A172 (cell line): Measurements from ENCODE around the gene KRT8. TPM values are rescaled to one million over a fixed set of nuclear protein-coding genes. Genes with fewer than 3 reads are reported as not detected.
"Not testable (repeated sequence)": the region's sequence is repeated elsewhere in the genome, so short reads cannot be mapped to it uniquely, and the experiment has no call there.

Experiments used
- DNase-seq: peaks from one replicate; pipeline ENCODE4 v3.0.0-alpha.2; 2015; ENCODE audit warnings: low spot score
- total RNA-seq: library from RNA; depleted of rRNA; stranded (reverse); fragments of >200 nt; shearing (Covaris generic); gene quantifications from 2 replicates; pipeline ENCODE4 v1.2.3, GENCODE V29; 2014

KRT8 gene
- total RNA-seq, 1 experiment from 2014 or later, result 287 TPM

DNA sequence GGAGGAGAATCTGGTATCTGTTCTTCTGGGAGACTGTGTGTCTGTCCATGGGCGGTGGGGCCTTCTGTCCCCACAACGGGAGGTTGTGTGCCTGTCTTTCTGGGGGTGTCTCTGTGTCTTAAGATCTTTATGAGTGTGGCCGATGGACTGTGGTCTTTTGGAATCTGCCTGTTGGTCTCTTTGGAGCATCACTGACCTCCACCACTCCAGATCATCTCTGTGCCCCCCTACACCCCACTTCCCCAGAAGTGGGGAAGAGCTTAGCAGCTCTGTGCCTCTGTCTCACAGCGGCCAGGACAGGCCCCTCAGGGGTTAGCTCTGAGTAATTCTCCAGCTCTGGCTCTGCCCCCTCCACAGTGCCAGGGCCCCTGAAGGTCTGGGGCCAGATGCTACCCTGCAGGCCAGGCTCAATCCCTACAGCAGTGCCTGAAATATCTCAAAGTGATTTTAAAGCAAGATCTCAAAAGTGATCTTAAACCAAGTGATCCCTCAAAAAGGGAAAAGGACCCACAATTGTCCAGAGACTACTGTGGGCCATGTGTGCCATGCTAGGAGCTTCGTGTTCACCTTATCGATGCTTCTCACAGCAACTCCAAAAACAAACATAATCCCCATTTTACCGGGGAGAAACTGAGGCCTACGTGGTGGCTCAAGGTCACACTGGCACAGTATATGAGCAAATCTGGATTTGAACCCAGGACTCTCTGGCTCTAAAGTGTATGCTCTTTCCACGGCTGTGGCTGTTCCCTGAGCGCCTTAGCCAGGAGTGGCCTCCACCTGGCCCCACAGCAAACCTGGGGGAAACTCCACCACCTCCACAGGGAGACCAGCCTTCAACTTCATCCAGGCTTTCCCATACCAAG lies 30.1 kb downstream of the KRT8 start:
- DNase-seq, result peak; percentile 56

DNA sequence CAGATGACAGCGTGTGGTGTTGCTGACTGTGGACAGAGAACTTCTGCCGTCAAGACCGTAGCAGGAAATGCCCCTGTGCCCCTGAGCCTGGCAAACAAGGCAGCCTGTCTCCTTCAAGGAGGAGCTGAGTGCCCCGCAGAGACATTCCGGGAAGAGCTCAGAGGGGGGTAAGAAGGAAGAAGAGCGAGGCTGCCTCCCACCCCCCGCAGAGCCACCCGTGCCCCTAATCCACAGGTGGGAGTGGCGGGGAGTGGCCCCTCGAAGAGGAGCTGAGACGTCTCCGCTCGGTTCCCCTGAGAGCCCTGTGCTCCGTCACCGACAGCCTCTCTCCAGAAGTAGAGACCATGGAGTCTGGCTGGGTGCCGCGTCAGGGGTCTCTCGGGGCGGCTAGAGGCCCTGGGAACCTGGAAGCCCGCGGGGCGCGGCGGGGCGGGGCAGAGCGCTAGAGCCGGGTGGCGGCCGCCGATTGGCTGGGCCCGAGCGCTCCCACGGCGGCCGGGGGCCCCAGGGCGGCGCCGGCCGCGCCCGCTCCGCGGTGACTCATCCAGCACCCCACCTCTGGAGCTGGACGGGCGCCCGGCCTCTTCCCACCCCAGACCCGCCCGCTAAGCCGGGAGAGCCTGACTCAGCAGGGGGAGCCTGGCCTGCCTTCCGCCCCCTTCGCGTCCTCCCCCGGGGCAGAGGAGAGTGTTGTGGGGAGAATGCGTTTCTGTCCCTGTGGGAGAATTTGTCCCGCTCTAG lies 30.9 kb downstream of the KRT8 start:
- DNase-seq, result peak; percentile 88

DNA sequence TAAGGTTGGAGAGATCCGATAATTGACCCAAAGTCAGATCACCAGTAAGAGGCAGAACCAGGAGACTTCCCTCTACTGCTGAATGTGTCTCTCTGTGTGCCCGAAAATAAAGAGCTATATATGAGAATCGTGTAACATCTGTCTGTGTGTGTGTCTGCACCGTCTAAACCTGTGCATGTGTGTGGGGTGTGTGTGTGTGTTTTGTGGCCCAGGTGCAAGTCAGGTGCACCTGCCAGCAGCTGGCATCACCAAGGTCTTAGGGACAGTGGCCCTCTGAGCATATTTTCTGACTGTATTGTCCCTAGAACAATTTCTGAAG lies 31.4 kb downstream of the KRT8 start:
- no peak for DNase-seq

DNA sequence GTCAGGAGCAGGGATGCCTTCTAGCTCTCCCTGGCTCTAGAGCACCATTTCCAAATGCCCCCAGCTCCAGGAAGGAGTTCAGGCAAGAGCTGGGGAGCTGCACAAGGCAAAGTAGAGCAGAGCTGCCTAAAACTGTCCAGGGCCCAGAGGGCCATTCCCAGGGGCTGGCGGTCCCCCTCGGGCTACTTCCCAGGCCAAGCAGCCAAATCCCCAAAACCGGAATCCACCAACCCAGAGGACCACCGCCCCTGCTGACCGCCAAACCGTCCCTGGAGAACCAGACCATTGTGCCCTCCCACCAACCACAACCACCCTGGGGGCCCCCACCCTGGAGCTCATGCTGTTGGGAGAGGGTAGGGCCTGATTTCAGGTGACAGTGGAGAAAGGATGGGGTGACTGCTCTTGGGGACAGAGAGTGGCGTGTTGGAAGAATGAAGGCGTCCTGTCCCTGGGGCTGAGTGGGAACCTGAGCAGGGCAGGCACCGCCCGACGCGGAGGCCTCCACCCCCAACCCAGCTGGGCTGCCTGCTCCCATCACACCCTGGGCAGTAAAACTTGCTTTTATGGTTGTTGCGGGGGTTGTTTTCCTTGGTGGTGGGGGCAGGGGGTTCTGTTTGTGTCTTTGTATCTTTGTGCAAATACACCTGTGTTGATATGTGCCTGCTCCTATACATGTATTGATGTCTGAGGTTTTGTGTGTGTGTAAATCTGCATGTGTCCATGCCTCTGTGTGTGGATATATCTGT lies 32.1 kb downstream of the KRT8 start:
- no peak for DNase-seq

DNA sequence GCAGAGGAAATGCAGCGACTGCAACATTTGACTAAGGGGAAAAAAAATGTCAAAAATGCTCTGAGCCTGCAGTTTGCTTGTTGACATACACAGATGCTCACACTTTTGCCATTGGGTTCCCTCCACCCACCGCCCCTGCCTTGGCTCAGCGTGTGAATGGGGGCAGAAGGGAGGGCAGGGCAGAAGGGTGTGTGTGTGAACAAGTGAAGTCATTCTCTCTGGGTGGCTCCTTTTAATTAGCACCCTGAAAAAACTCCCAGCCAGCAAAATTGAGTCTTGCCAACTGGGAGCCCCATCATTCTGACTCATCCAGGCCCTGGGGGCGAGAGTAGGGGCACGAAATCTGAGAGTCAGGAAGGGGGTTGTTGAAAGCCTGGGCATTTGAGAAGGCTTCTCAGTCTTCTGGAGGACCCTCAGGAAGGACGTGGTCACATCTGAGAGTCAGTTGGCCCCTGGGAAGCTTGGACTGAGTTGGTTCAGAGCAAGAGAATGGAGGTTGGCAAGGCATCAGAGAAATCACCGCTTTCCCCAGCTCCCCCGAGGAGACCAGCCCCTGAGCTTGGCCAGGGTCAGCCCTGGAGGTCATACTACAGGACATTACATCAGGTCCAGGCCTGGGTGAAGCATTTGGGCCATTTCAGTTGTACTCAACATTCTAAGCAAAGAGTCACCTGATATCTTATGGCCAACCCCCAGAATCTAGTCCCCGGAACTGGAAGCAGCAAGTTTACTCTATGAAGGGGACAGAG lies 33.4 kb downstream of the KRT8 start:
- DNase-seq, result peak; percentile 89

DNA sequence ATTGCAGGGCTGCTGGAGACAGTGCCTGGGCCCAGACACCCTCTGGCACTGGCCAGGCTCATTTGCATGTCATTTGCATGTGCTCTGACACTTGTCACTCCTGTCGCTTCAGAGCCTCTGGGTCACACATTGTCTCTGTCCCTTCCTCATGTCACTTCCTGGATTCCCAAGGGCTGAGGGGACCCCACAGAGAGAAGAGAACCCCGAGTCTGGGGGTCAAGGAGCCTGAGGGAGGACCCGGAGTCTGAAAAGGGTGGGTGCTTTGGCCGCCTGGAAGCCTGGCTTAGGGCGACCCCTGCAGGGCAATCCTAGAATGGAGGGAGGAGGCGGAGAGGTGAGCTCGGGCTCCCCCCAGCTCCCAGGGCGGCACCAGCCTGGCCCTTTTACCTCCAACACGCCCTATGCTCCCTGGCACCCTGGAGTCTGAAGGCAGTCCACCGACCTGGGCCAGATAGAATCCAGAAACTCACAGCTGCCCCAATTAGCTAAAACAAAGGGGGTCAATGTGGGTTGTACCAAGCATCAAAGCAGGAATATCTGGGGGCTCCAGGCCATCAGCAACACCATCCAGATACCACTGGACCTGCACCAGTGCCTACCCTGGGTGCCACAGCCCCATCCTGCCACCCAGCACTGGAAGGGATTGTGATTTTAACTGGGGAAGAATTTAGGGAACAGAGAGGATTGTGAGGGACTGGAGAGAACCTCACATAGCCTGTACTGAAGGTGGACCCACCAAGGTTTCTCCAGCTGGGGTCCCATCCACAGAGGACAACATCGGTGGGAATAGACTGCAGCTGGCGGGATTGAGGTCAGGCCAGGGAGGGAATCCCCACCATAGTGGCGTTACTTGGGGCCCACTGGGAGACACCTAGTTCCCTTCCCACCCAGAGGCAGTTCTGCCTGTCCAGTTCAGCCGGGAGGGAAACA lies 34.2 kb downstream of the KRT8 start:
- peak; percentile 63 for DNase-seq

DNA sequence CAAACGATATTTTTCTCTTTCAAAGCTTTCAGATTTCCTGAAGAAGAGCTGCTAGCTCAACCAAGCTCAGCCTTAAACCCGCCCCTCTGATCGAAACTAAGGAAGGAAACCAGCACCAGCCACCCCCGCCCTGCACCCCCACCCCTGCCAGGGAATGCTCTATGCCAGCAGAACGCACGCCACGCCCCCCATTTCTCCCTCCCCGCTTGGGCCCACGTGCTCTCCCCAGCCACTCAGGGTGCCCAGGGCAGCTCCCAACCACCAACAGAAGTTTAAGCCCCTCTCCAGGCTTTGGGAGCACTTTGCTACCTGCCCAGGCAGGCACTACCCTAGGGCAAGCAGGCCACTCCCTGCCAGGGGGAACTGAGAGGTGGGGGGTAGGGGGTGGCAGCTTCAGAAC lies 37.2 kb downstream of the KRT8 start:
- no peak for DNase-seq

DNA sequence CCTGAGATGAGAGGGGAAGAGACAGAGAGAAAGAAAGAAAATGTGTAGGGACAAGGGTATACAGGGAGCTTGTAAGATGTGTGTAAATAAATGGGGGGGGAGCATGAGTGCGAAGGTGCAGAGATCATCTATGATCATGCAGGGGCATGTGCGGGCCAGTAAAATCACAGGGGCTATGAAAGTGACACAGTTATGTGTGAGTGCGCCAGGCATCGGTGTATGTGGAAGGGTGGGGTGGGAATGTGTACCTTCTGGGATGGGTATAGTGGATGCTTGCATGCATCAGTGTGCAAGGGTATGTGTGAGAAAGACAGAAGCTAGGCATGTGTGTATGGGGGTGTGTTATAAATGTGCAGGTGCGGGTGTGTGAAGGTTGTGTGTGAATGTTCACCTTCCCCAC lies 37.7 kb downstream of the KRT8 start:
- no peak for DNase-seq

DNA sequence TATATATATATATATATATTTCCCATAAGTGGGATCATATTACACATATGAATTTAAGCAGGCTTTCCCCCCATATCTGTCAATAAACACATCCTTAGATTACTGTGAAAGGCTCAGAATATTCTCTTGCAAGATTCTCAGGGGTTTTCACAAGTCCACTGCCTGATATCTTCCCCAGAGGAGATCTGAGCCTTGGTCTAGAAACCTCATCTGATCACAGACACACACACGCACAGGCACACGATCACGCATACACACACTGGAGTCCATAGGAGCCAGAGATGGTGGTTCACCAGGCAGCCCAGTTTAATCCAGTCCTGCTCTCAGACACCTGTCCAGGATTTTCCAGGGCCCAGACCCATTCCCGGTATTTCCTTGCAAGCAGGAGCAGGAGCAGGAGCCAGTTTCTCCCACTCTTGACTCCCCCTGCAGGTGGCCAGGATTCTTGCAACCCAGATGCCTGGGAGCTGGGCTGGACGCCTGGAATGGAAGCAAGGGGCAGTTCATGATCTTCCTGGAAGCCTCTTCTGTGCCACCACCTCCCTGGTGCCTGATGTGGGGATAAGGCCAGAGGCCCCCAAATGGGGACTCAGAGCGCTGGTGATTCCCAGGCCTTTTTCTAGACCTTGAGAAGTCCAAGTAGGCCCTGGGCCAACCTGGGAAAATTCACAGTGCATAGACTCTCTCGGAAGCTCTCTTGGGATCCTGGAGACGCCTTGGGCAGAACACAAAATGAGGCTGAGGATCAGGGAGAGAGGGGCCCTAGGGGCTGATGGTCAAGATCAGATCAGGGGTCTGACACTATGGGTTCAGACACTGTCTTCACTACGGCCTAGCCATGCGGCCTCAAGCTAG lies 39.6 kb downstream of the KRT8 start:
- peak; percentile 78 for DNase-seq

DNA sequence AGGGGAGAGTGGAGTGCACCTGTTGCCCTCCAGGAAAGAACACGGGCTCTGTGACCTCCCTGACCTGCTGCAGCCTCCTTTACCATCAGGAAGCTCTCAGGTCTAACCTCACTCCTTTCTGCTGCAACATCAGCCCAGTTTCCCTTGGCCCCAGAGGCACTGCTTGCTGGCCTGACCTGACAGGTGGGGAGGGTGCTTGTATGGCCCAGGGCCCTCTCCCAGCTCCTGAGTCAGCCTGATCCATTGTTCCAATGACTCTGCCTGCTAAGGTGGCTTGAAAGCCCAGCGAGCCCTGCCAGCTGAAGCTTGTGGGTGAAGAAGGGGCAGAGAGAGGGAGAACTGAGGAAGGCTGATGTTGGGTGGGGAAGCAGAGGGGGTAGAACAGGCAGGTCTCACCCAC lies 42.9 kb downstream of the KRT8 start:
- no peak for DNase-seq

DNA sequence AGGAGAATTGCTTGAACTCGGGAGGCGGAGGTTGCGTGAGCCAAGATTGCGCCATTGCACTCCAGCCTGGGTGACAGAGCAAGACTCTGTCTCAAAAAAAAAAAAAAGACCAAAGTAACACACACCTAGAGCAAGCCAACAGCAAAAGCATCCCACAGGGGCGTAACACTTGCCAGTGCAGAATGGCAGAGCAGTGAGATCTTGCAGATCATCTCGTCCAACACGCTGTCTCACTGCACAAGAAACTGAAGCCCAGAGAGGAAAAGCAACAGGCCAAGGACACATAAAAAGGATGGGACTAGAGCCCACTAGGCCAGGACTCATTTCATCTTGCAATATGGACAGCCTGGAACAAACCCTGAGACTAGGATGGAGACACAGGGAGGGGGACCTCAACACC lies 43.4 kb downstream of the KRT8 start:
- DNase-seq, result no peak

DNA sequence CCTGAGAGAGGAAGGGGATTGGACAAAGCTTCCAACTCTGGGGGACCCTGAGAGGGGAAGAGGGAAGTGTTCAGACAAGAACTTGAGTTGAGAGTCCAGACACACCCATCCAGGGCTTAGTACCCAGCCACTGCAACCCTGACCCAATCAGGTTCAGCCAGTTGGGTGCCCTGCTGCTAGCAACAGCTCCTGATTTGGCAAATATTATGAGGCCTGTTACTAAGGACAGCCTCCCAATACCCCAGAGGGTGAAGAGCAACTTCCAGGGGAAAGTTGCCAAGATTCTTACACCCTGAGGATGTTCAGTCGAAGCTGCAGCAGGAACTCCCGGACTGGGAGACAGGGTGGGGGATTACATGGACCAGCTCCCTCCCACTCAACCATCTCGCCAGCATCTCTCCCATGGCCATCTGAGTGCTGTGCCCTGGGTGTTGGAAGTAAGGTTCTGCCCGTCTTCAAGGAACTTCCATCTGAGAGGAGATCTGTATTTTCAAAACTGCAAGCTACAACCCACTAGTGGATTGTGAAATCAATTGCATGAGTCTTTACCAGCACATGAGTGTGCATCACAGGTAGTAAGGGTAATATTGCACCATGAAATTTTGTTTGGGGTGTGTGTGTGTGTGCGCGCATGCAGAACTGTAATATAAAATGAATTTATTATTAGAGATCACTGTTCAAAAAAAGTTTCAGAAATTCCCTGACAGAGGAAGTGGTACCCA lies 44.6 kb downstream of the KRT8 start:
- DNase-seq, result no peak

DNA sequence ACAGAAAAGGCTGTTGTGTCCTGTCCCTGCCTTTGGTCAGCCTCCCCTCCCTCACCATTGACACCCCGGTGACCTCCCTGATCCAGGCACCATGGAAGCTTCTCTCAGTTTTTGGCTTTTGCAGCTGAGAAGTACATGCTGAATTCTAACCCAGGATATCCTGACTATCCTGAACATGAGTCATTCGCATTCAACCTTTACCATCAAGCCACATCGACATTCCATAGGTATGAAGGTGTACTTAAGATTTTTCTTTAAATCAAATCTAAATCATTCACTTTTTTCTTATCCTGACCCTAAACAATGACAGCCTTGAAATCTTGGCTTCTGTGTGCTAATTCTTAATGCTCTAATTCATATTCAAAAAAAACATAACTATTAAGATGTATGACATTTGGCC lies 47.4 kb downstream of the KRT8 start:
- DNase-seq, result no peak

DNA sequence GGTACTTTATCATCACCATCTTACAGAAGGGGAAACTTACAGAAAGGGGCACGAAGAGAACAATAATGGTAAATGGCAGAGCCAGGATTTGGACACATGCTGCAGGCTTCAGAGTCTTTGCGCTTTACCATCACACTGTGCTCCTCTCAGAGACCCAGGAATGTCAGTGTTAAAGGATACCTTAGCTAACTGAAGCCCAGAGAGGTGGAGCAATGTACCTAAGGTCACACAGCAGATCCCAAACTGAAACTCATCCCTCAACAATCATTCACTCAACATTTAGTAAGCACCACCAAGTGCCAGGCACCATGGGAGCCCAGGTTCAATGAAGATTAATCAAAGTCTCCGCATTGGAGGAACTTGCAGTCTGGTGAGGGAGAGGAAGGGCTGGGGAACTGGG lies 48.1 kb downstream of the KRT8 start:
- no peak for DNase-seq

DNA sequence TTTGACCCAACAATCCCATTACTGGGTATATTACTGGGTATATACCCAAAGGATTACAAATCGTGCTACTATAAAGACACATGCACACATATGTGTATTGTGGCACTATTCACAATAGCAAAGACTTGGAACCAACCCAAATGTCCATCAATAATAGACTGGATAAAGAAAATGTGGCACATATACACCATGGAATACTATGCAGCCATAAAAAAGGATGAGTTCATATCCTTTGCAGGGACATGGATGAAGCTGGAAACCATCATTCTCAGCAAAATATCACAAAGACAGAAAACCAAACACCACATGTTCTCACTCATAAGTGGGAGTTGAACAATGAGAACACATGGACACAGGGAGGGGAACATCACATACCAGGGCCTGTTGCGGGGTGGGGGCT lies 48.8 kb downstream of the KRT8 start:
- not testable (repeated sequence) for DNase-seq

DNA sequence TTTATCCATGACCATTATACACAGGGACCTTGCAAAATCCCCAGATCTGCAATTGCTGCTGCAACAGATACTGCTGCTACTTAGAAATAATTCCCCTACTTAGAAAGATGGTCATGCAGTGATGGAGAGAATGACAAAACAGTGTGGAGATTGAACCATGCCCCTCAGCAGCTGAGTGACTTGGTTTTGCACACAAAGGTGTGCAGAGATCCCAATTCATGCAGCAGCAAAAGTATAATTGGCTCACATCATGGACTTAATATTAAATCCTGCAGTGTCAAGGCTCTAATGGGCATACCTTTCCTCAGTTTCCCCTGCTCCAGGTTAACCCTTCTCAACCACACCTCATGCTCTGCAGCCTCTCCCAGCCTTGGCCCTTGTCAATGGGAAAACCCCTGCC lies 53.1 kb downstream of the KRT8 start:
- DNase-seq, result no peak

DNA sequence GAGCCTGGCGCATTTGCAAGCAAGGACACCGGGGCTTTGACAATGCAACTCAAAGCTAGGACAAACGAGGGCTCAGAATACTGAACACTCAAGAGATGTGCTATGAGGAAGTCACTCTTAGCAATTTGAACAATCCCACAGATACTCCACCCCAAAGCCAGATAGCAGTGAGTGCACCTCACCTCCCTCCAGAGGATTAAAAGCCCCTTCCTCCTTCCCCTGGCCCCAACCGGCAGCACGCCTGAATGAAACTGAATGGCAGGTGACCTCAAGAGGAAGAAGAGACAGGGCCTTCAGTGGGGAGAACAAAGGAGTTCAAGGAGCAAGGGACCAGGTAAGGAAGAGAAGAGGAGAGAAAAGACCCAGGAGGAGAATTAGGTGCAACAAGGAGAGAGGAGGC lies 54.2 kb downstream of the KRT8 start:
- DNase-seq, result no peak

DNA sequence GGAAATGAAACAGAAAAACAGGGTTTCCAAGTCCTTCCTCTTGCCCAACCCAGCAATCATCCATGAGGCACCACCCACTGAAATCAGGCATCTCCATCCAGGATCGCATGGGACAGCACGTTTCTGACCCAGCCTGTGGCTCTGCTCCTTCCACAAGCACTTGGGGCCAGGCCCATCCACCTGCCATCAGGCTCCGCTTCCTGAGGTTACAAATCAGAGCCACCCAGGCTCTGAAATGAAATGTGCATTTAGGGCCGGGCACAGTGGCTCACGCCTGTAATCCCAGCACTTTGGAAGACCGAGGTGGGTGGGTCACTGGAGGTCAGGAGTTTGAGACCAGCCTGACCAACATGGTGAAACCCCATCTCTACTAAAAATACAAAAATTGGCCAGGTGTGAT lies 55.4 kb downstream of the KRT8 start:
- DNase-seq, result no peak

DNA sequence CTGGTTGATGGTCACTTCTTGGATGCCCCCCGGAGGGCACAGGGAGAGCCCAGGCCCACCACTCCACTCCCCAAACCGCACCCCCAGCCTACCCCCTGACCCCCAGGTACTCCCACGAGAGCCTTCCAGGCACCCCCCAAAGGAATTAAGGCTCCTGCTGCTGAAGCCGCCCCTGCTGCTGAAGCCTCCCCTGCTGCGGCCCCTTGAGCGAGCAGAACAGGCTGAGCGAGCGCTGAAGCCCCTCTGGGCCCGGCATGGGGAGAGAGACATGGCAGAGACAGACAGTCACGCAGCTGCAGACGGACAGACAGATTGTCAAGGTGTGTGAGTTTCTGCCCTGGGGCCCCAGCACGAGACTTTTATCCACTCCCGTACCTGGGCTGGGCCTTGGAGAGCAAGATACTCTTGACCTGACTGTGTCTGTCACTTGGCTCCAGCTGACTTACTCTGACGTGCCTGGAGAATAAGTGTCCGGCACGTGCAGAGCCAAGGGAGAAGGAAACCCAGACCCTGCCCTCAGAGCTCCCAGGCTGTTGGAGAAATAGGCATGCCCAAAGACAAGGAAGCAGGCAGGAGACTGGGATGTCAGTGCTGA lies 56.1 kb downstream of the KRT8 start, which contains the start of gene KRT78:
KRT78 (minus strand) TSS at position 334 of the 595 bp plus-strand sequence; CDS start at position 270, 64 bp downstream.
- no peak for DNase-seq
